ENCODE measurements around the gene UBASH3A.
"Not testable (repeated sequence)": the region's sequence is repeated elsewhere in the genome, so short reads cannot be mapped to it uniquely, and the experiment has no call there.

UBASH3A gene

GRCh38 chr21:42469726-42470125, 66.0 kb downstream of the UBASH3A start:
- H3K36me3 ChIP-seq (ENCODE audit: control insufficient read depth in 1 of 2, insufficient read depth in 2 of 2, low read length in 2 of 2); H3K9ac ChIP-seq (ENCODE audit: low read depth in 1 of 2, low read length in 2 of 2); H3K27me3 ChIP-seq (ENCODE audit: control insufficient read depth in 1 of 2, insufficient read depth in 2 of 2, low read length in 2 of 2); H3K9me3 ChIP-seq (ENCODE audit: control insufficient read depth in 1 of 2, low read length in 2 of 2); H3K4me3 ChIP-seq (ENCODE audit: low read depth in 1 of 2, low read length in 2 of 2): not testable (repeated sequence)
- H3K4me1 ChIP-seq (ENCODE audit: control insufficient read depth in 1 of 2, insufficient read depth in 2 of 2, low read length in 2 of 2) = peaks cover 62 to 68% of the 10 kb centered on the region in 2 donors
- peak overlapping the region; percentile 35 for H3K27ac ChIP-seq (ENCODE audit: low read depth, low read length)

GRCh38 chr21:42471206-42471605, 67.5 kb downstream of the UBASH3A start:
- Histone ChIP-seq H3K9me3 (ENCODE audit: control insufficient read depth in 1 of 2, low read length in 2 of 2) (no peaks in the 10 kb centered on the region), H3K36me3 (ENCODE audit: control insufficient read depth in 1 of 2, insufficient read depth in 2 of 2, low read length in 2 of 2) (no peaks in the 10 kb centered on the region), H3K9ac (ENCODE audit: low read depth in 1 of 2, low read length in 2 of 2) (no peak overlapping the region), H3K4me1 (ENCODE audit: control insufficient read depth in 1 of 2, insufficient read depth in 2 of 2, low read length in 2 of 2) (peaks cover 54 to 59% of the 10 kb centered on the region in 2 donors), H3K27me3 (ENCODE audit: control insufficient read depth in 1 of 2, insufficient read depth in 2 of 2, low read length in 2 of 2) (no peaks in the 10 kb centered on the region), H3K27ac (ENCODE audit: low read depth, low read length) (no peak overlapping the region), H3K4me3 (ENCODE audit: low read depth in 1 of 2, low read length in 2 of 2) (no peak overlapping the region)

DNA sequence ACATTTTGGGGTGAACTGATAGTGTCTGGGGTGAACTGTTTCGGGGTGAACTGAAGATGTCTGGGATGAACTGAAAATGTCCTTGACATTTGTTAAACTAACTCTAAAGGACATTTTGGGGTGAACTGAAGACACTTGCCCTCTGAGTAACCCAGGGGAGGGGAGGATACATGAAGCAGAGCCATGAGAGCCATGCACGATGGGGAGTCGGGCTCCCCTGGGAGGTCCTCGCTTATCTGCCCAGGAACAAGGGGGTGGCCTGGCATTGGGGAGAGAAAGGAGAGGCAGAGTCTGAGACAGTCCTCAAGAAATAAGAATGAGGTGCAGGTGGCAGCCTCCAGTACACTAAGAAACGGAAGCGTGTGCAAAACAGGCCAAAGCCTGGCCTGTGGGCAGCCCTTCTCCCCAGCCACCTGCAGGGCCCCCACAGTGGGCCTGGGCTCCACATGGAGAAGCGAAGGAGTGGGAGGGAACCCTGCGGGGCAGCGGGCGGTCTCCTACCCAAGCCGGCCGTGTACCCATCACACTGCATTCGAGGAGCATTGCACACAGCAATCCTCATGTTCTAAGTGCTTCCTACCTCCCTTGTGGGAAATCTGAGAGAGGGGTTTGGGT, 68.1 kb downstream of the UBASH3A start:
- H3K9me3 ChIP-seq (ENCODE audit: control insufficient read depth in 1 of 2, low read length in 2 of 2) = no peaks in the 10 kb centered on the region
- peaks cover 50 to 54% of the 10 kb centered on the region in 2 donors for H3K4me1 ChIP-seq (ENCODE audit: control insufficient read depth in 1 of 2, insufficient read depth in 2 of 2, low read length in 2 of 2)
- H3K27me3 ChIP-seq (ENCODE audit: control insufficient read depth in 1 of 2, insufficient read depth in 2 of 2, low read length in 2 of 2) = no peaks in the 10 kb centered on the region
- no peak overlapping the region for H3K4me3 ChIP-seq (ENCODE audit: low read depth in 1 of 2, low read length in 2 of 2)
- no peak overlapping the region for H3K27ac ChIP-seq (ENCODE audit: low read depth, low read length)
- no peak overlapping the region for H3K9ac ChIP-seq (ENCODE audit: low read depth in 1 of 2, low read length in 2 of 2)
- no peaks in the 10 kb centered on the region for H3K36me3 ChIP-seq (ENCODE audit: control insufficient read depth in 1 of 2, insufficient read depth in 2 of 2, low read length in 2 of 2)

DNA sequence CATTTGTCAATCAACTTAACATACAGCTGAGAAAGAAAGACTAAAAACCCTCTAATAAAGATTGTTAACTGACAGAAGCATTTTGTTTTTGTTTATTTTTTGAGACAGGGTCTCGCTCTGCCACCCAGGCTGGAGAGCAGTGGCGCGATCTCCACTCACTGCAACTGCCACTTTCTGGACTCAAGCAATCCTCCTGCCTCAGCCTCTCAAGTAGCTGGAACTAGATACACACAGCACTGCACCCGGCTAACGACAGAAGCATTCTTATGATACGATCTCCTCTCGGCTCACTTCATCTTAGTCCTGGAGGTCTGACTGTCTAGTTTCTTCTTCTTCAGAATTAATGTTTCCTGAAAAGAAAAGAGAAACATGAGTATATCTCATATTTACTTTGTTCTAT, 68.8 kb downstream of the UBASH3A start:
- no peaks in the 10 kb centered on the region for H3K36me3 ChIP-seq (ENCODE audit: control insufficient read depth in 1 of 2, insufficient read depth in 2 of 2, low read length in 2 of 2)
- H3K4me3 ChIP-seq (ENCODE audit: low read depth in 1 of 2, low read length in 2 of 2) = no peak overlapping the region
- H3K27ac ChIP-seq (ENCODE audit: low read depth, low read length) = no peak overlapping the region
- peaks cover 43 to 47% of the 10 kb centered on the region in 2 donors for H3K4me1 ChIP-seq (ENCODE audit: control insufficient read depth in 1 of 2, insufficient read depth in 2 of 2, low read length in 2 of 2)
- no peaks in the 10 kb centered on the region for H3K27me3 ChIP-seq (ENCODE audit: control insufficient read depth in 1 of 2, insufficient read depth in 2 of 2, low read length in 2 of 2)
- H3K9me3 ChIP-seq (ENCODE audit: control insufficient read depth in 1 of 2, low read length in 2 of 2) = no peaks in the 10 kb centered on the region
- no peak overlapping the region for H3K9ac ChIP-seq (ENCODE audit: low read depth in 1 of 2, low read length in 2 of 2)

DNA sequence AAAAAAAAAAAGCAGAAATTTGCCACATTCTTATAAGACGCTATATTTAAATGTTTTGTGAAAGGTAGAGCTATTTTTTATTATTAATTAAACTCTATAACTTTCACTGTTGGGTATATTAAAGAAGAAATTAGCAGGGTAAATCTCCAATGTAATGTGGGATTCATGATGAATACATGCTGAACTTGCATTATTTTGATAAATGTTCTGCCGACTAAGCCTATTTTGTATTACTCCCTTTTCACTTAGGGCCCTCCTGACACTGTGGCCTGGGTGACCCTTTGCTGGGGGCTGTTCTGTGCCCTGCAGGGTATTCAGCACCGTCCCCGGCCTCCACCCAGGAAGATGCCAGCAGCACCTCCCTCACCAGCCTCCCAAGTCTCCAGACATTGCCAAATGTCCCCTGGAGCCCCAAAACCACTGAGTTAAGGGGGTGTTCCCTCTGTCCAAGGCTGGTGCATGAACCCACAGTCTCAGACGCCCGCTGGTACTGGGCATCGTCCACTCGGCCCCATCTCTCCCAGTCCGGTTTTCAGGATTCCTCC, 69.9 kb downstream of the UBASH3A start:
- H3K4me3 ChIP-seq (ENCODE audit: low read depth in 1 of 2, low read length in 2 of 2) = peak overlapping the region in 1 of 2 donors; percentile 44
- no peaks in the 10 kb centered on the region for H3K36me3 ChIP-seq (ENCODE audit: control insufficient read depth in 1 of 2, insufficient read depth in 2 of 2, low read length in 2 of 2)
- H3K27ac ChIP-seq (ENCODE audit: low read depth, low read length) = peak overlapping the region; percentile 22
- H3K27me3 ChIP-seq (ENCODE audit: control insufficient read depth in 1 of 2, insufficient read depth in 2 of 2, low read length in 2 of 2) = no peaks in the 10 kb centered on the region
- H3K9ac ChIP-seq (ENCODE audit: low read depth in 1 of 2, low read length in 2 of 2) = peak overlapping the region in 1 of 2 donors; percentile 36
- no peaks in the 10 kb centered on the region for H3K9me3 ChIP-seq (ENCODE audit: control insufficient read depth in 1 of 2, low read length in 2 of 2)
- peaks cover 32 to 37% of the 10 kb centered on the region in 2 donors for H3K4me1 ChIP-seq (ENCODE audit: control insufficient read depth in 1 of 2, insufficient read depth in 2 of 2, low read length in 2 of 2)

GRCh38 chr21:42474043-42474831, 70.5 kb downstream of the UBASH3A start:
- Histone ChIP-seq H3K4me3 (ENCODE audit: low read depth in 1 of 2, low read length in 2 of 2) (peak overlapping the region in 1 of 2 donors; percentile 44), H3K27ac (ENCODE audit: low read depth, low read length) (peak overlapping the region; percentile 61), H3K36me3 (ENCODE audit: control insufficient read depth in 1 of 2, insufficient read depth in 2 of 2, low read length in 2 of 2) (no peaks in the 10 kb centered on the region), H3K27me3 (ENCODE audit: control insufficient read depth in 1 of 2, insufficient read depth in 2 of 2, low read length in 2 of 2) (no peaks in the 10 kb centered on the region), H3K9me3 (ENCODE audit: control insufficient read depth in 1 of 2, low read length in 2 of 2) (no peaks in the 10 kb centered on the region), H3K9ac (ENCODE audit: low read depth in 1 of 2, low read length in 2 of 2) (peak overlapping the region; percentile 36 to 44), H3K4me1 (ENCODE audit: control insufficient read depth in 1 of 2, insufficient read depth in 2 of 2, low read length in 2 of 2) (peaks cover 26 to 31% of the 10 kb centered on the region in 2 donors)

GRCh38 chr21:42475036-42475435, 71.3 kb downstream of the UBASH3A start:
- Histone ChIP-seq H3K4me3 (ENCODE audit: low read depth in 1 of 2, low read length in 2 of 2) (no peak overlapping the region), H3K36me3 (ENCODE audit: control insufficient read depth in 1 of 2, insufficient read depth in 2 of 2, low read length in 2 of 2) (no peaks in the 10 kb centered on the region), H3K27me3 (ENCODE audit: control insufficient read depth in 1 of 2, insufficient read depth in 2 of 2, low read length in 2 of 2) (no peaks in the 10 kb centered on the region), H3K27ac (ENCODE audit: low read depth, low read length) (no peak overlapping the region), H3K9me3 (ENCODE audit: control insufficient read depth in 1 of 2, low read length in 2 of 2) (no peaks in the 10 kb centered on the region), H3K4me1 (ENCODE audit: control insufficient read depth in 1 of 2, insufficient read depth in 2 of 2, low read length in 2 of 2) (peaks cover 24% of the 10 kb centered on the region in 2 donors), H3K9ac (ENCODE audit: low read depth in 1 of 2, low read length in 2 of 2) (peak overlapping the region; percentile 12 to 44)

- Histone ChIP-seq H3K4me3 (ENCODE audit: low read depth in 1 of 2, low read length in 2 of 2) (no peak overlapping the region), H3K9me3 (ENCODE audit: control insufficient read depth in 1 of 2, low read length in 2 of 2) (no peaks in the 10 kb centered on the region), H3K27me3 (ENCODE audit: control insufficient read depth in 1 of 2, insufficient read depth in 2 of 2, low read length in 2 of 2) (no peaks in the 10 kb centered on the region), H3K9ac (ENCODE audit: low read depth in 1 of 2, low read length in 2 of 2) (no peak overlapping the region), H3K27ac (ENCODE audit: low read depth, low read length) (no peak overlapping the region), H3K36me3 (ENCODE audit: control insufficient read depth in 1 of 2, insufficient read depth in 2 of 2, low read length in 2 of 2) (no peaks in the 10 kb centered on the region), H3K4me1 (ENCODE audit: control insufficient read depth in 1 of 2, insufficient read depth in 2 of 2, low read length in 2 of 2) (peaks cover 19 to 20% of the 10 kb centered on the region in 2 donors)
Measured at GRCh38 chr21:42475526-42476387, 72.1 kb downstream of the UBASH3A start.

DNA sequence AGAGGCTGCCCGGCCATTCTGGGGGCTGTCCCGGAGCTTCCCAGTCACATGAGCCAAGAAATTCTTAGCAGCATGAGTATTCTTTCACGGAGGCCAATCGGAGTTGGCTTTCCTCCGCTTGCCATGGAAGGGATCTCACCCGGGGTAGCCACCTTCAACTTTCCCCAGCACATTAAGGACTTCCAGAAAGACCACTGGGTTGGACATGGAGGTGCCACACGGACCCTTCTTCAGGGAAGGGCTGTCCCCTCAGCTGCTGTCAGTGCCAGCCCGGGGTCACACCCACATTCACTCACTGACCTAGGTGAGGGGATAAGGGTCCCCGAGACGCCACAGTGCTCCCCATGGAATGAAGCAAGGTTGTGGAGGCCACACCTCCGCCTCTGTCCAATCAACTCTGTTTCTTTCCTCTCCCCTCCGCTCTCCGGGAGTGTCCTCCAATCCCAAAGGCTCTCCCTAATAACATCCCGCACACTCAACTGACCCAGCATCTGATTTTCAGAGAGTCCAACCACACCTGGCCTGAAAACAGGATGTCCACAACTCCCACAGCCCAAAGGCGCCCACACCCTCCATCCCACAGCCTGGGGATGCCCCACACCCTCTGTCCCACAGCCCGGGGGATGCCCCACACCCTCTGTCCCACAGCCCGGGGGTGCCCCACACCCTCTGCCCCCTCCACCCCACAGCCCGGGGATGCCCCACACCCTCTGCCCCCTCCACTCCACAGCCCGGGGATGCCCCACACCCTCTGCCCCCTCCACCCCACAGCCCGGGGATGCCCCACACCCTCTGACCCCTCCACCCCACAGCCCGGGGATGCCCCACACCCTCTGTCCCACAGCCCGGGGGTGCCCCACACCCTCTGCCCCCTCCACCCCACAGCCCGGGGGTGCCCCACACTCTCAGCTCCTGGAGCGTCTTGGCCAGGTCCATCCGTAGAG, 73.0 kb downstream of the UBASH3A start:
- H3K4me3 ChIP-seq (ENCODE audit: low read depth in 1 of 2, low read length in 2 of 2) = no peak overlapping the region
- no peaks in the 10 kb centered on the region for H3K36me3 ChIP-seq (ENCODE audit: control insufficient read depth in 1 of 2, insufficient read depth in 2 of 2, low read length in 2 of 2)
- H3K27ac ChIP-seq (ENCODE audit: low read depth, low read length) = no peak overlapping the region
- H3K9me3 ChIP-seq (ENCODE audit: control insufficient read depth in 1 of 2, low read length in 2 of 2) = no peaks in the 10 kb centered on the region
- H3K27me3 ChIP-seq (ENCODE audit: control insufficient read depth in 1 of 2, insufficient read depth in 2 of 2, low read length in 2 of 2) = no peaks in the 10 kb centered on the region
- peaks cover 18 to 24% of the 10 kb centered on the region in 2 donors for H3K4me1 ChIP-seq (ENCODE audit: control insufficient read depth in 1 of 2, insufficient read depth in 2 of 2, low read length in 2 of 2)
- no peak overlapping the region for H3K9ac ChIP-seq (ENCODE audit: low read depth in 1 of 2, low read length in 2 of 2)

Data from duodenal mucosa (tissue), 2 donors.